IPS DF 6.9 (cell line): Measurements from ENCODE around the gene ZNF488.
"Not testable (repeated sequence)": the region's sequence is repeated elsewhere in the genome, so short reads cannot be mapped to it uniquely, and the experiment has no call there.

ENCODE experiments used
- DNase-seq: peaks from one replicate; pipeline ENCODE4 v3.0.0-alpha.2; 2013; ENCODE audit warnings: low read depth, low spot score
- H3K27ac ChIP-seq: one replicate; pipeline ENCODE4 v1.5.1; 2013; ENCODE audit warnings: low read length, control low read depth
- H3K27me3 ChIP-seq: 2 replicates; pipeline ENCODE4 v1.6.1; 2013; ENCODE audit warnings: mild to moderate bottlenecking, low read length; ENCODE audit not compliant: control insufficient read depth, insufficient read depth
- H3K36me3 ChIP-seq: 2 replicates; pipeline ENCODE4 v1.6.1; 2013; ENCODE audit warnings: low read length; ENCODE audit not compliant: control insufficient read depth, insufficient read depth
- H3K4me1 ChIP-seq: 2 replicates; pipeline ENCODE4 v1.6.1; 2013; ENCODE audit warnings: low read length; ENCODE audit not compliant: control insufficient read depth, insufficient read depth
- H3K4me3 ChIP-seq: 2 replicates; pipeline ENCODE4 v1.5.1; 2013; ENCODE audit warnings: mild to moderate bottlenecking, low read length
- H3K9me3 ChIP-seq: 2 replicates; pipeline ENCODE4 v1.6.1; 2013; ENCODE audit warnings: low read length, inconsistent platforms; ENCODE audit not compliant: control insufficient read depth, insufficient read depth
- WGBS: extraction: QIAGEN DNeasy Blood & Tissue Kit; methylation state at CpG from one replicate; pipeline ENCODE4 v1.1.7; 2013; ENCODE audit warnings: mixed read lengths, missing lambda C conversion rate; ENCODE audit not compliant: insufficient read length, insufficient coverage; 5-methylcytosine and 5-hydroxymethylcytosine counted together

The ZNF488 gene

DNA sequence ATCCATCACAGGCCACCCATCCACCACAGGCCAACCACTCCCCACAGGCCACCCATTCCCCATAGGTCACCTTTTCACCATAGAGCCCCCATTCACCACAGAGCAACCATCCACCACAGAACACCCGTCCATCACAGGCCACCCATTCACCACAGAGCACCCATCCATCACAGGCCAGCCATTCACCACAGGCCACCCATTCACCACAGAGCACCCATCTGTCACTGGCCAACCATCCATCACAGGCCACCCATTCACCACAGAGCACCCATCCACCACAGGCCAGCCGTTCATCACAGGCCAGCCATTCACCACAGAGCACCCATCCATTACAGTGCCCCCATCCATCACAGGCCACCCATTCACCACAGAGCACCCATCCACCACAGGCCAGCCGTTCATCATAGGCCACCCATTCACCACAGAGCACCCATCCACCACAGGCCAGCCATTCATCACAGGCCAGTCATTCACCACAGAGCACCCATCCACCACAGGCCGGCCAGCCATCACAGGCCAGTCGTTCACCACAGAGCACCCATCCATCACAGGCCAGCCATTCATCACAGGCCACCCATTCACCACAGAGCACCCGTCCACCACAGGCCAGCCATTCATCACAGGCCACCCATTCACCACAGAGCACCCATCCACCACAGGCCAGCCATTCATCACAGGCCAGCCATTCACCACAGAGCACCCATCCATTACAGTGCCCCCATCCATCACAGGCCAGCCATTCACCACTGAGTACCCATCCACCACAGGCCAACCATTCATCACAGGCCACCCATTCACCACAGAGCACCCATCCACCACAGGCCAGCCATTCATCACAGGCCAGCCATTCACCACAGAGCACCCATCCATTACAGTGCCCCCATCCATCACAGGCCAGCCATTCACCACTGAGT is 32.5 kb upstream of the ZNF488 start:
- no CpG with 5 or more reads among the region's 6 CpGs for WGBS
- not testable (repeated sequence) for DNase-seq, H3K36me3 ChIP-seq

GRCh38 chr10:47415520-47416304 is 31.6 kb upstream of the ZNF488 start:
- Histone ChIP-seq H3K27me3 (no peaks in the 10 kb centered on the region), H3K4me3 (no peak overlapping the region), H3K9me3 (no peaks in the 10 kb centered on the region), H3K4me1 (peaks cover 3% of the 10 kb centered on the region; the same call in 1 of the 2 replicates), H3K27ac (no peak overlapping the region), H3K36me3 (no peaks in the 10 kb centered on the region)
- DNase-seq = no peak
- WGBS = no CpG with 5 or more reads among the region's 6 CpGs

More for the DNA sequence above, 32.5 kb upstream of the ZNF488 start:
- not testable (repeated sequence) for H3K27me3 ChIP-seq, H3K4me1 ChIP-seq, H3K4me3 ChIP-seq, H3K27ac ChIP-seq, H3K9me3 ChIP-seq

- H3K27ac ChIP-seq = no peak overlapping the region
- no peaks in the 10 kb centered on the region for H3K27me3 ChIP-seq
- H3K9me3 ChIP-seq = no peaks in the 10 kb centered on the region
- no peak for DNase-seq
- no peak overlapping the region for H3K4me3 ChIP-seq
- no peaks in the 10 kb centered on the region for H3K36me3 ChIP-seq
- no CpG with 5 or more reads among the region's 19 CpGs for WGBS
- H3K4me1 ChIP-seq = no peaks in the 10 kb centered on the region
These were observed 30.8 kb upstream of the ZNF488 start for GRCh38 chr10:47414752-47415519.

DNA sequence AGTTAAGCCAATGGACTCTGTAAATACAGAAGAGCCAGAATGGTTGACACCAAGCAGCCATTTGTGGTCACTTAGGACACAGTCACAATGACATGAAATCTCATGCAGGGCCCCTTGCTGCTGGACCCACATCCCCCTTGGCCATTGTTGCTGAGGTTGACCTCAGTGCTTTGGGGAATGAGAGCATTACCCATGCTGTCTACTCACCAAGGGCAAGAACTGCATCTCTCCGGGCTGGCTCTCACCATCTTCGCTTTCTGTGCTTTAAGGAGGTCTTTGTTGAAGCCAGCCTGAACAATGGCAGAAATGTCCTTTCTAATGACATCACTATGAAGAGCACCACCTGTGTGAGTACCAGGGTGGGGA is 30.1 kb upstream of the ZNF488 start:
- no peak for DNase-seq
- Histone ChIP-seq H3K36me3 (no peaks in the 10 kb centered on the region), H3K9me3 (no peaks in the 10 kb centered on the region), H3K27me3 (no peaks in the 10 kb centered on the region), H3K4me1 (no peaks in the 10 kb centered on the region), H3K27ac (no peak overlapping the region), H3K4me3 (no peak overlapping the region)
- WGBS = no CpG with 5 or more reads among the region's 2 CpGs

DNA sequence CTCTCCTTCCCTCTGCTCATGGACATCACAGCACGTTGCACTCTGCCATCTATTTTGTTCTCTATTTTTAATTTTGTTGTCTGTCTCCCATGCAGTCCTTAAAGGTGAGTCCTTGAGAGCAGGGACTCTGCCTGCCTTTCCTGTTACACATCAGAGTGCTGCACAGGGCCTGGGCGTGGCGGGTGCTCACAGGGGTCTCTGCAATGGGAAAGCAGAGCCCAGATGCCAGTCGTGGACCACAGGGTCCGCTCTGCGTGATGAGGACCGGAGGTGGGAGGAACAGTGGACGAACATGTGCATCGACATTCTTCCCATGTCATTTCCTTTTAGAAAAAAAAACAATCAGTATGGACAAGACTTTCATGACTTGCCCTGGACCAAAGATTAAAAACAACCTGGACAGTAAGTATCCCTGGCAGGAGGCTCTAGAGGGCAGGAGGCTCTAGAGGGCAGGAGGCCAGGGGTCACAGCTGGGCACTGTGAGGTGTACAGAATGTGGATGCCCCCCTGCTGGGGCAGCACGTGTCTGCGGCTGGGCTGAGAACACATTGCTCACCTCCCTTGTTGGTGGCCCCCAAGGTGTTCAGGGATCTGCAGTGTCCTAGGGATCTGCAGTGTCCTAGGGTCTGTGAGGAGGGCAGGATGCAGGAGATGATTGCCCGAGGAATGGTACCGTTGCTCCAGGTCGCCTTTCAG is 29.6 kb upstream of the ZNF488 start:
- Histone ChIP-seq H3K4me1 (no peaks in the 10 kb centered on the region), H3K36me3 (no peaks in the 10 kb centered on the region), H3K4me3 (no peak overlapping the region), H3K9me3 (no peaks in the 10 kb centered on the region), H3K27me3 (no peaks in the 10 kb centered on the region), H3K27ac (no peak overlapping the region)
- WGBS = no CpG with 5 or more reads among the region's 14 CpGs
- DNase-seq = no peak

GRCh38 chr10:47412869-47413268 is 28.8 kb upstream of the ZNF488 start:
- DNase-seq = no peak
- H3K36me3 ChIP-seq = no peaks in the 10 kb centered on the region
- no peak overlapping the region for H3K27ac ChIP-seq
- no peak overlapping the region for H3K4me3 ChIP-seq
- no CpG with 5 or more reads among the region's 2 CpGs for WGBS
- no peaks in the 10 kb centered on the region for H3K27me3 ChIP-seq
- no peaks in the 10 kb centered on the region for H3K9me3 ChIP-seq
- no peaks in the 10 kb centered on the region for H3K4me1 ChIP-seq

DNA sequence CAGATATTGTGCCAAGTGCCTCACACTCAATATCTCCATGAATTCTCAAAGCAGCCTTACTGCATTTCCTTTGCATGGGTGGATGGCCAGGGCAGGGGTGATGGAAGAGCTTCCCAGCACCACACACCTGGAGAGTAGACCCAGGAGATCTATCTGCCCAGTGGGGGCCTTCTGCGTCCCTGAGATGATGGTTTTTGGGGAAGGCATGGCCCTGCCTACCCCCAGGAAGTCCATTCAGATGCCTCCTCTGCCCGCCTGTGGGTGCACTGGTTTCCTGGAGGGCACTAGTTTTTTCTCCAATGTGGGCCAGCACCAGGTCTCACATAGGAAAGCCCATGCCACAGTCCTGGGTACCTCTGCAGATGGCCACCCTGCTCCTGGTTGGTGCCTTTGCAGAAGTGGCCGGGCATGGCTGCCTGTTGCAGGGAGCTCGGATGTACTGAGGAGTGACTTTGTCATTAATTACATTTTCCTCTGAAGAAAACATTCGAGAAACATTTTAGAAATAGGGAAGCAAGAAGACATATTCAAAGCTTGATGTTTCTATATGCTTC is 28.2 kb upstream of the ZNF488 start:
- no peaks in the 10 kb centered on the region for H3K27me3 ChIP-seq
- no peak for DNase-seq
- no peak overlapping the region for H3K4me3 ChIP-seq
- no peaks in the 10 kb centered on the region for H3K4me1 ChIP-seq
- H3K9me3 ChIP-seq = no peaks in the 10 kb centered on the region
- no peak overlapping the region for H3K27ac ChIP-seq
- no CpG with 5 or more reads among the region's 5 CpGs for WGBS
- no peaks in the 10 kb centered on the region for H3K36me3 ChIP-seq

DNA sequence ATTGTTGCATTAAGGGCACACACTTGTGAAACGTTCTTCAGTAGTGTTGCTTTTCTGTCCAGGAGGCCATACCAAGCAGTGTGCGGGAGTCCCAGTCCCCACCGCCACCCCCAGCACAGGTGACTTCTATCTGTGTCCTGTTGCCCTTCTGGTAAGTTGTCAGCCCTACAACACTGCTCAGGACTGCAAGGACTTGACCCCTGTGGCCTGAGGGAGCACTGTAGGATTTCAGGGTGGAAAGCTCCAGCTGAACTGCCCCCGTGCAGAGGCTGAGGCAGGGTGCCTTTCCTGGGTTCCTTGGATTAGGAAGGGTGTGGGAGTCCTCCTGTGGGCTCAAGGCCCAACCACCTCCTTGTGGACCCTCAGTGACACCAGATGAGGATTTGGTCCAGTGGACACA is 26.8 kb upstream of the ZNF488 start:
- WGBS = no CpG with 5 or more reads among the region's 4 CpGs
- Histone ChIP-seq H3K27ac (no peak overlapping the region), H3K4me3 (no peak overlapping the region), H3K9me3 (no peaks in the 10 kb centered on the region), H3K27me3 (no peaks in the 10 kb centered on the region), H3K4me1 (no peaks in the 10 kb centered on the region), H3K36me3 (no peaks in the 10 kb centered on the region)
- no peak for DNase-seq

DNA sequence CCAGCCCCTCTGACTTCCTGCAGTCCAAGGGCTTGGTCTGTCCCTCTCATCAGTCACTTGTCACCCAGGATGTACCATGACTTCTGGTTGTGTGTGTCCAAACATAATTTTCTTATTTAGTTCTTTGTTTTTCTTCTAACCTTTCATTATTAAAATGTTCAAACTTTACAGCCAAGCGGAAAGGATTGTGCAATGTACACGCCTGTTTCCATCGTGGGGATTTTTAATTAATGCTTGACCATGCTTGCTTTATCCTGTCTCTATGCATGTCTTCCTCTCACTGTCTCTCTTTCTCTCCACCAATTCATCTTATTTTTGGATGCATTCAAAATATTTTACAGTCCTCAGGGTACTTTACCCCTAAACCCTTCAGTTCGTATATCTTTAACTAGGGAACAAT is 26.2 kb upstream of the ZNF488 start:
- no CpG with 5 or more reads among the region's 4 CpGs for WGBS
- no peaks in the 10 kb centered on the region for H3K27me3 ChIP-seq
- no peaks in the 10 kb centered on the region for H3K4me1 ChIP-seq
- no peak overlapping the region for H3K4me3 ChIP-seq
- no peak overlapping the region for H3K27ac ChIP-seq
- H3K9me3 ChIP-seq = no peaks in the 10 kb centered on the region
- no peak for DNase-seq
- no peaks in the 10 kb centered on the region for H3K36me3 ChIP-seq
